ENCODE results near the gene MACROD2. TPM values are rescaled to one million over a fixed set of nuclear protein-coding genes. Genes with fewer than 3 reads are reported as not detected.

MACROD2 gene
- total RNA-seq, 4 donors from 2014 or later: 10.0 to 24.0 (median 17.0) TPM

GRCh38 chr20:14992153-14992552 is 996.8 kb downstream of the MACROD2 start:
- TF ChIP-seq, protein P1, sequence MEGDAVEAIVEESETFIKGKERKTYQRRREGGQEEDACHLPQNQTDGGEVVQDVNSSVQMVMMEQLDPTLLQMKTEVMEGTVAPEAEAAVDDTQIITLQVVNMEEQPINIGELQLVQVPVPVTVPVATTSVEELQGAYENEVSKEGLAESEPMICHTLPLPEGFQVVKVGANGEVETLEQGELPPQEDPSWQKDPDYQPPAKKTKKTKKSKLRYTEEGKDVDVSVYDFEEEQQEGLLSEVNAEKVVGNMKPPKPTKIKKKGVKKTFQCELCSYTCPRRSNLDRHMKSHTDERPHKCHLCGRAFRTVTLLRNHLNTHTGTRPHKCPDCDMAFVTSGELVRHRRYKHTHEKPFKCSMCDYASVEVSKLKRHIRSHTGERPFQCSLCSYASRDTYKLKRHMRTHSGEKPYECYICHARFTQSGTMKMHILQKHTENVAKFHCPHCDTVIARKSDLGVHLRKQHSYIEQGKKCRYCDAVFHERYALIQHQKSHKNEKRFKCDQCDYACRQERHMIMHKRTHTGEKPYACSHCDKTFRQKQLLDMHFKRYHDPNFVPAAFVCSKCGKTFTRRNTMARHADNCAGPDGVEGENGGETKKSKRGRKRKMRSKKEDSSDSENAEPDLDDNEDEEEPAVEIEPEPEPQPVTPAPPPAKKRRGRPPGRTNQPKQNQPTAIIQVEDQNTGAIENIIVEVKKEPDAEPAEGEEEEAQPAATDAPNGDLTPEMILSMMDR (IDR thresholded peaks at IDR 0.05): no peak
- no peak for TF ChIP-seq POLR2A (IDR thresholded peaks at IDR 0.05)
- DNase-seq (ENCODE audit: low spot score in 2 of 2): no peak
- intact Hi-C loops (cut with DNase I; ENCODE audit: low total_unique reads): no loop called here

GRCh38 chr20:14992961-14993360 is 997.6 kb downstream of the MACROD2 start:
- 41 to 56% methylated on average over 2 of the region's 2 CpGs for WGBS, 2 donors
- no peak for TF ChIP-seq POLR2A (IDR thresholded peaks at IDR 0.05)
- TF ChIP-seq, protein P1 (IDR thresholded peaks at IDR 0.05): no peak
- DNase-seq (ENCODE audit: low spot score in 2 of 2): no peak
- no peak overlapping the region for H3K4me3 ChIP-seq (ENCODE audit: low read depth, poor library complexity, severe bottlenecking)
- intact Hi-C loops (cut with DNase I; ENCODE audit: low total_unique reads): no loop called here

More at GRCh38 chr20:14992153-14992552, 996.8 kb downstream of the MACROD2 start:
- H3K4me3 ChIP-seq (ENCODE audit: low read depth, poor library complexity, severe bottlenecking): no peak overlapping the region

DNA sequence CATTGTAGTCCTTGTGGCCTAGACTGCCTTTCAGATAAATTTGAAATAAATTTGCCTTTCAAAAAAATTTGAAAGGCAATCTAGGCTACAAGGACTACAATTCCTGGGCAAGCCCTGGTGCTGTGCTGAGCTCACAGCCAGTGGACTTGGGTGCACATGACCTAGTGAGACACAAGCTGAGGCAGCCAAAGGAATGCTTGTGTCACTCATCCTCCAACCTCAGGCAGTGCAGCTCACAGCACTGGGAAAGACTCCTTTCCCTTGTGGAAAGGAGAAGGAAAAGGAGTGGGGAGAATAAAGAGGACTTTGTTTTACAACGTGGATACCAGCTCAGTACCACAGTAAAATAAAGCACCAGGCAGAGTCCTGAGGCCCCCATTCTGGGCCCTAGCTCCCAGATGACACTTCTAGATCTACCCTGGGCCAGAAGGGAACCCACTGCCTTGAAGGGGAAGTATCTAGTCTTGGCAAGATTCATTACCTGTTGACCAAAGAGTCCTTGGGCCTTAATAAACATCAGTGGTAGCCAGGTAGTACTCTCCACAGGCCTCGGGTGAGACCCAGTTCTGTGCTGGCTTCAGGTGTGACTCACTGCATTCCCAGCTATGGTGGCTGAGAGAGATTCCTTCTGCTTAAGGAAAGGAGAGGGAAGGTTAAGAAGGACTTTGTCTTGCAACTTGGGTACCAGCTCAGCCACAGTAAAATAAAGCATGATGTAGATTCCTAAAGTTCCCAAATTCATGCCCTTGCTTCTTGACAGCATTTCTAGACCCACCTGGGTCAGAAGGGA is 1001.8 kb downstream of the MACROD2 start:
- whole genome bisulfite sequencing, 2 donors: 88% methylated on average over 2 of the region's 2 CpGs
- no peak for DNase-seq (ENCODE audit: low spot score in 2 of 2)
- no peak overlapping the region for H3K4me3 ChIP-seq (ENCODE audit: low read depth, poor library complexity, severe bottlenecking)
- TF ChIP-seq, protein P1 (IDR thresholded peaks at IDR 0.05): no peak
- TF ChIP-seq POLR2A (IDR thresholded peaks at IDR 0.05): no peak
- intact Hi-C loops (cut with DNase I; ENCODE audit: low total_unique reads): no loop called here

- no peak for DNase-seq (ENCODE audit: low spot score in 2 of 2)
- TF ChIP-seq, protein P1 (IDR thresholded peaks at IDR 0.05): no peak
- TF ChIP-seq POLR2A (IDR thresholded peaks at IDR 0.05): no peak
- intact Hi-C loops (cut with DNase I; ENCODE audit: low total_unique reads): no loop called here
- WGBS, 2 donors: 80 to 87% methylated on average over 3 of the region's 3 CpGs
- no peak overlapping the region for H3K4me3 ChIP-seq (ENCODE audit: low read depth, poor library complexity, severe bottlenecking)
These were observed 1002.5 kb downstream of the MACROD2 start for GRCh38 chr20:14997791-14998190.

DNA sequence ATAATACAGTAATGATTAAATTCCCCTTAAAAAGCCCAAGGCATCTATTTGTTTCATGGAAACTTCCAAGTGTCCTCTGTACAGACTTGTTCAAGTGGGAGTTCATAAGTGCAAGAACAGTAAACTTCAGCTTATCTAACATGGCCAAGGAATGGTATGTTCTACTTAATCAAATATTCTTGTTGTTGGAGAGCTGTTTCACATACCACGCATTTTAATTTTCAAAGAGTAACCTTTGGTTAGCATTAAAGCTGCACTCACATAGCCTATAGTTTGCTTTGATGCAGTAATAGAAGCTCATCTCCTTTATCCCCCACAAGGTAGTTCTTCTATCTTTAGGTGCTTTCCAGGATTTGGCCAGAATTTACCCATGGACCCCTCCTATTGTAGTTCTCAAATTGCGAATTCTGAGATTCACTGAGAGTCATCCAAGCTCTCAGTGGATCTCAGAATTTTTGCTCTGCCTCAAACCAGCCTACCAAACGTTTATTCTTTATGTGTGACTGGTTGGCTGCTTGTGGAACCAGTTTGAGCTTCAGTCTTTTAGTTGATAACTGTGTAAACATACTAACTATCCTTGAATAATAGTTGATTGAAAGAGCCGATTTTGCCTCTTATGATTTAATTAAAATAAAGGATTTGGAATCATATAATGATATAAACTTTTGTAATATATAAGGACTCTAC is 1010.1 kb downstream of the MACROD2 start:
- 55 to 61% methylated on average over 4 of the region's 4 CpGs for WGBS, 2 donors
- H3K4me3 ChIP-seq (ENCODE audit: low read depth, poor library complexity, severe bottlenecking): no peak overlapping the region
- TF ChIP-seq, protein P1 (IDR thresholded peaks at IDR 0.05): no peak
- no peak for TF ChIP-seq POLR2A (IDR thresholded peaks at IDR 0.05)
- no peak for DNase-seq (ENCODE audit: low spot score in 2 of 2)
- intact Hi-C loops (cut with DNase I; ENCODE audit: low total_unique reads): no loop called here
